CD4-positive, CD25-positive, alpha-beta regulatory T cell (primary cell): ENCODE data around the gene GTF2H2C. TPM values are rescaled to one million over a fixed set of nuclear protein-coding genes. Genes with fewer than 3 reads are reported as not detected.
"Not testable (repeated sequence)": the region's sequence is repeated elsewhere in the genome, so short reads cannot be mapped to it uniquely, and the experiment has no call there.

Experiments used
- ATAC-seq, 2 donors: fragments of 150-1000 bp; cut with Tn5 transposase; one replicate each; pipeline ENCODE4 v1.10.0; 2021; ENCODE audit warnings: low read depth in 2 of 2, moderate number of reproducible peaks in 2 of 2, moderate library complexity in 1 of 2
- DNase-seq, 3 donors: peaks; one replicate each; pipeline versions ENCODE4 v3.0.0 to v3.0.0-alpha.2; 2012 to 2022; ENCODE audit warnings: mixed read lengths in 1 of 3
- H3K27ac ChIP-seq: one replicate; pipeline ENCODE4 v1.7.0; 2013; ENCODE audit warnings: mild to moderate bottlenecking, low read length; ENCODE audit not compliant: insufficient read depth, poor library complexity, severe bottlenecking
- H3K27me3 ChIP-seq: one replicate; pipeline ENCODE4 v1.7.0; 2013; ENCODE audit warnings: low read length; ENCODE audit not compliant: control insufficient read depth, insufficient read depth
- H3K36me3 ChIP-seq: one replicate; pipeline ENCODE4 v1.7.0; 2013; ENCODE audit warnings: mild to moderate bottlenecking, low read length, moderate library complexity; ENCODE audit not compliant: control insufficient read depth, insufficient read depth
- H3K4me1 ChIP-seq: 2 replicates; pipeline ENCODE4 v1.7.0; 2013; ENCODE audit warnings: mild to moderate bottlenecking, low read length; ENCODE audit not compliant: insufficient read depth, control insufficient read depth, poor library complexity, severe bottlenecking
- H3K4me3 ChIP-seq: one replicate; pipeline ENCODE4 v1.7.0; 2013; ENCODE audit warnings: low read depth, mild to moderate bottlenecking, low read length, moderate library complexity
- H3K9me3 ChIP-seq, 2 experiments: 1 replicate in 1 of 2; 2 replicates in 1 of 2; pipeline ENCODE4 v1.7.0; 2013; ENCODE audit warnings: low read length in 2 of 2, mild to moderate bottlenecking in 1 of 2, moderate library complexity in 1 of 2; ENCODE audit not compliant: control insufficient read depth in 2 of 2
- H3K27ac Mint-ChIP-seq, 3 donors: one replicate each; pipeline ENCODE4 v1.8.0; 2020 to 2022; ENCODE audit warnings: mild to moderate bottlenecking in 3 of 3, mixed read lengths in 3 of 3, moderate library complexity in 2 of 3
- H3K27me3 Mint-ChIP-seq: one replicate; pipeline ENCODE4 v1.8.0; 2022; ENCODE audit warnings: mild to moderate bottlenecking, mixed read lengths
- H3K36me3 Mint-ChIP-seq: one replicate; pipeline ENCODE4 v1.8.0; 2020; ENCODE audit warnings: mixed read lengths
- H3K4me1 Mint-ChIP-seq, 4 donors: one replicate each; pipeline ENCODE4 v1.8.0; 2020 to 2022; ENCODE audit warnings: mixed read lengths in 4 of 4, mild to moderate bottlenecking in 1 of 4
- H3K4me3 Mint-ChIP-seq, 4 donors: one replicate each; pipeline ENCODE4 v1.8.0; 2020 to 2022; ENCODE audit warnings: mild to moderate bottlenecking in 4 of 4, mixed read lengths in 4 of 4, moderate library complexity in 3 of 4
- H3K9me3 Mint-ChIP-seq, 7 donors: one replicate each; pipeline ENCODE4 v1.8.0; 2020 to 2022; ENCODE audit warnings: mixed read lengths in 7 of 7, mild to moderate bottlenecking in 3 of 7, moderate library complexity in 2 of 7
- polyA plus RNA-seq, 4 donors: library from polyadenylated mRNA; unstranded; fragments of 300-500 nt; fragmentation: Illumina TruSeq; gene quantifications; one replicate each; pipeline ENCODE4 v1.2.3, GENCODE V29; 2021
- total RNA-seq: library from RNA; stranded (reverse); gene quantifications from one replicate; pipeline ENCODE4 v1.2.3, GENCODE V29; 2022

The GTF2H2C gene
- total and polyA plus RNA-seq, 5 donors from 2014 or later, result 16.9 to 39.3 (median 17.8) TPM

DNA sequence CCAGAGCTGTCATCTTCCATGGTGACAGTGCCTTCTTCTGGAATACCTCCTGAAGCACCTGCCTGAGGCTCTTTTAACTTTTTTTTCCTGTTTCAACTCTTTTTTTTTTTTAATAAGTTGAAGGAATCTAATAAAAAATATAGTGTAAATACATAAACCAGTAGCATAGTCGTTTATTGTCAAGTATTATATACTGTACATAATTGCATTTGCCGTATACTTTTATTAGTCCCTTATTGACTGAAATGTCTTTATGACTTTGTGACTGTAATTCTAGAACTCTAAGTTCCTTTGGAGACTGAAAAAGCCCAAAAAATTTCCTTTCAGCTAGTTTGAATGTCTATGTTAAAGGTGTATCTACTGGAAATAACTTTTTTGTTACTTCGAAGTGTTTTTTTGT lies 22.1 kb upstream of the GTF2H2C start:
- not testable (repeated sequence) for H3K4me1 Mint-ChIP-seq, H3K27me3 Mint-ChIP-seq, H3K27ac ChIP-seq, H3K4me3 ChIP-seq, H3K27me3 ChIP-seq, H3K36me3 ChIP-seq, DNase-seq, H3K27ac Mint-ChIP-seq, ATAC-seq, H3K9me3 Mint-ChIP-seq, H3K4me3 Mint-ChIP-seq, H3K36me3 Mint-ChIP-seq, H3K4me1 ChIP-seq, H3K9me3 ChIP-seq

DNA sequence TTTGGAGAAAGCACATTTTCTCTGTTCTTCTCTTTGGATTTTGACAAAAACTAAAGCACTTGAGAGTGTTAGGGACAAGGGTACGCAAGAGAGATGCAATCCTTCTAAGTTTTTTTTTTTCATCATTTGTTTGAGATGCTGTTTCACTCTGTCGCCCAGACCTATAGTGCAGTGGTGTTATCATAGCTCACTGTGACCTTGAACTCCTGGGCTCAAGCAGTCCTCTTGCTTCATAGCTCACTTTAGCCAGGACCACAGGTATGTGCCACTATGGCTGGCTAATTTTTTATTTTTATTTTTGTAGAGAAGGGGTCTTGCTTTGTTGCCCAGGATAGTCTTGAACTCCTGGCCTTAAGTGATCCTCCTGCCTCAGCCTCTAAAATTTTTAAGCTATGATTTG lies 21.3 kb upstream of the GTF2H2C start:
- H3K36me3 Mint-ChIP-seq, H3K9me3 Mint-ChIP-seq, H3K4me1 Mint-ChIP-seq, H3K4me3 Mint-ChIP-seq, H3K27ac Mint-ChIP-seq, H3K27ac ChIP-seq, ATAC-seq, H3K4me3 ChIP-seq, H3K4me1 ChIP-seq, DNase-seq, H3K27me3 Mint-ChIP-seq, H3K27me3 ChIP-seq, H3K36me3 ChIP-seq, H3K9me3 ChIP-seq: not testable (repeated sequence)

DNA sequence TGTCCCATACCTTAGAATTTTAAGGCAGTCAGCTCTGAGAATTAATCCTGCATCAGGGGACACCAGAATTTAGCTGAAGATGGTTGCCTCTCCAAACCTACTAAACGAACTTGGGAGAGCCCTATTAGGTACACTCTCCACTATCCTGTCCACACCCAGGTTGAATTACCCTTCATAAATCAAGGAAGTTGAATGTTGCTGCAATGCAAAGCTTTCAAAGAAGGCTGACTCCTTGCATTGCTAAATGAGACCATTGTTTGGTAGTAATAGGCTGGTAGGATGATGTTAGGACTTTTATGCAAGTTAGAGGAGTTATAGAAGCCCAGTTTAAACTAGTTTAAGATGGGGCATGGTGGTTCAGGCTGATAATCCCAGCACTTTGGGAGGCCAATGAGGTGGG lies 18.6 kb upstream of the GTF2H2C start:
- H3K36me3 Mint-ChIP-seq, H3K27ac Mint-ChIP-seq, ATAC-seq: not testable (repeated sequence)

DNA sequence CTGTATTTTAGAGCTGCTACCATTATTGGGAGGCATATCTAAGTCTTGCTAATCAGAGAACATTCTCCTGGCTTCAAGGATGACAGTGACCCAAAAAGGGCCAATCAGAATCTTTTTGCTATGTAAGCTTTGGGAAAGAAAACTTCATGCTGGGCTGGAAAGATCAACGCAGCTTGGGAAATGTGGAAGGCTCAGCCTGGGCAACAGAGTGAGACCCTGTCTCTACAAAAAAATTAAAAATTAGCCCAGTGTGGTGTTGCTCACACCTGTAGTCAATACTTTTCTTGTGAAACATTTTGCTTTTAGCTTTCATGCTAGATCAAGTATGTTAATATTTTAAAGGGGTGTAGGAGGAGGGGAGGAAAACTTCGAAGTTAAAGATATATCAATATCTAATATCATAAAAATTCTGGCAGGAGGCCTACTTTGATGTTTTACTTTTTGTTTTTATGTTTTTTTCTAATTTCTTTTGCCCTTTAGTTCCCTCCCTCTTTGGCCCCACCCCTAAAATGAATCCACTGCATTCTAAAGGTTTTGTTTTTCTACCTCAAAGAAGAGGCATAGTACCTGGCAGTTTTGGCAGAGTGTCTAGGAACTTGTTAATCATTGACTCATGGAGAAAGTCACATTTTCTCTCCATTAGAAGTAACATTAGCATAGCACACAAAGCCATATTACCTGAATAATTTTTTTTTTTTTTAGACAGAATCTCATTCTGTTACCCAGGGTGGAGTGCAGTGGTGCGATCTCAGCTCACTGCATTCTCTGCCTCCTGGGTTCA lies 17.0 kb upstream of the GTF2H2C start:
- not testable (repeated sequence) for H3K27me3 ChIP-seq, H3K4me1 ChIP-seq, H3K4me3 Mint-ChIP-seq, H3K27me3 Mint-ChIP-seq, H3K9me3 ChIP-seq, ATAC-seq, H3K27ac ChIP-seq, H3K36me3 Mint-ChIP-seq, H3K4me1 Mint-ChIP-seq, H3K9me3 Mint-ChIP-seq, H3K36me3 ChIP-seq, H3K27ac Mint-ChIP-seq, DNase-seq, H3K4me3 ChIP-seq

More for the DNA sequence above, 18.6 kb upstream of the GTF2H2C start:
- not testable (repeated sequence) for H3K4me3 Mint-ChIP-seq, DNase-seq, H3K27me3 Mint-ChIP-seq, H3K9me3 Mint-ChIP-seq, H3K27me3 ChIP-seq, H3K4me1 ChIP-seq, H3K9me3 ChIP-seq, H3K4me1 Mint-ChIP-seq, H3K36me3 ChIP-seq, H3K27ac ChIP-seq, H3K4me3 ChIP-seq

DNA sequence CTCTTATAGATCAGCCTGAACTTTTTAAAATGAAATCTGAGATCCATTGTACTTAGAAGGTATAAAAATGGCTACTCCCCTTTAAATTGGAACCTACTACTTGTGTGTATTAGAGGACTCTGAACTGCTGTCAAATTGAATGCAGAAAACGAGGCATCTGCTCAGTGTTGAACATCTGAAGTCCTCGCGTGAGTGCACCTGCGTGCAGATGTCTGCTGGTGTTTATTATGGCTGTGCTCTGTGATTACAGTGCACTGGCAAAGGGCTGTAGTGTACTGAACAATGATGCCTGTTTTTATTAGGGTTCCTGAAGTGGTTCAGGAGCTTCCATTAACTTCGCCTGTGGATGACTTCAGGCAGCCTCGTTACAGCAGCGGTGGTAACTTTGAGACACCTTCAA lies 15.4 kb upstream of the GTF2H2C start:
- not testable (repeated sequence) for H3K36me3 Mint-ChIP-seq, H3K4me3 Mint-ChIP-seq, H3K4me1 ChIP-seq, H3K36me3 ChIP-seq, DNase-seq, H3K27ac ChIP-seq, H3K4me3 ChIP-seq, H3K9me3 Mint-ChIP-seq, H3K27me3 ChIP-seq, H3K27ac Mint-ChIP-seq, H3K4me1 Mint-ChIP-seq, ATAC-seq, H3K9me3 ChIP-seq, H3K27me3 Mint-ChIP-seq

DNA sequence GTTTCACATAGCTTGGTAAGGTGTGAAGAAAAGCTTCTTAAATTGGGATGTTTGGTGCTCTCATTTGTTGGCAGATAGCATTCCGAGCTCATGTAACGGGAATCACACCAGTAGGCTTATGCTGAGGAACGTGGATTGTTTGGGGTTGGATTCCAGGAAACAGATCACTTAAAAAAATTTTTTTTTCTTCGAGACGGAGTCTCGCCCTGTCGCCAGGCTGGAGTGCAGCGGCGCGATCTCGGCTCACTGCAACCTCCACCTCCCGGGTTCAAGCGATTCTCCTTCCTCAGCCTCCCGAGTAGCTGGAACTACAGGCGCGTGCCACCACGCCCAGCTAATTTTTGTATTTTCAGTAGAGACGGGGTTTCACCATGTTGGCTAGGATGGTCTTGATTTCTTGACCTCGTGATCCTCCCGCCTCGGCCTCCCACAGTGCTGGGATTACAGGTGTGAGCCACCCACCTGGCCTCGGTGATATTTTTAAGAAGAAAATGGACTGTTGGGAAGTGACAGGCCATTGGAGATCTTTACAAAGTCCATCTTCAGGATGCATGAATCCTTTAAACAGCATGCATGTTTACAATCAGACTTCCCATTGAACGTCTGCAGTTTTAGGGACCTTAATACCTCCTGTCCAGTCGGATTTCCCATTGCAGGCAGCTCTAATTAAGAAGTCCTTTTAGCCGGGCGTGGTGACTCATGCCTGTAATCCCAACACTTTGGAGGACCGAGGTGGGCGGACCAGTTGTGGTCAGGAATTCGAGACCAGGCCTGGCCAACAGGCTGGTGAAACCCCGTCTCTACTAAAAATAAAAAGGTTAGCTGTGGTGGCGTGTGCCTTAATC lies 818 bp downstream of the GTF2H2C start:
- not testable (repeated sequence) for H3K4me1 Mint-ChIP-seq, ATAC-seq, H3K27ac ChIP-seq, DNase-seq, H3K36me3 ChIP-seq, H3K27me3 ChIP-seq, H3K27ac Mint-ChIP-seq, H3K9me3 Mint-ChIP-seq, H3K27me3 Mint-ChIP-seq, H3K9me3 ChIP-seq, H3K36me3 Mint-ChIP-seq, H3K4me1 ChIP-seq
- peak overlapping the region; percentile 41 for H3K4me3 ChIP-seq
- peak overlapping the region in 3 of 4 donors; percentile 47 to 56 (median 55) for H3K4me3 Mint-ChIP-seq

DNA sequence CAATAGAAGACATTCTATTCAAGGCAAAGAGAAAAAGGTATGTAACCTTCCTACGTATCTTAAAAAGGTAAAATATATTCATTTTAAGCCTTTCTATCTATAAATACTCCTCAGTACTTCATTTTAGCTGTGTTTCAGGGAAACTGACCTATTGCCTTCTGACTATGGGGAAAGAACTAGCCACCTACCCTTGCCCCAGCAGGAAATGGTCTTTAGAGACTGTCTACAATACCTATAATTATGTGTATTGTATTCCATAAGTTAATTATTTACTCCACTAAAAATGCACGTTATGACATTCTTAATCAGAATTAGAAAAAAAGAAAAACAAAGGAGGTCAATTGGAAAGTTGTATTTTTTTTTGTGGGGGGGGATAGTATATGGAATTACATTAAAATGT lies 6.2 kb downstream of the GTF2H2C start:
- H3K36me3 Mint-ChIP-seq, H3K27ac Mint-ChIP-seq, DNase-seq, H3K27me3 Mint-ChIP-seq, H3K4me1 Mint-ChIP-seq, H3K4me1 ChIP-seq, H3K4me3 ChIP-seq, H3K9me3 Mint-ChIP-seq, H3K4me3 Mint-ChIP-seq, H3K9me3 ChIP-seq, H3K27me3 ChIP-seq, H3K36me3 ChIP-seq, H3K27ac ChIP-seq, ATAC-seq: not testable (repeated sequence)

DNA sequence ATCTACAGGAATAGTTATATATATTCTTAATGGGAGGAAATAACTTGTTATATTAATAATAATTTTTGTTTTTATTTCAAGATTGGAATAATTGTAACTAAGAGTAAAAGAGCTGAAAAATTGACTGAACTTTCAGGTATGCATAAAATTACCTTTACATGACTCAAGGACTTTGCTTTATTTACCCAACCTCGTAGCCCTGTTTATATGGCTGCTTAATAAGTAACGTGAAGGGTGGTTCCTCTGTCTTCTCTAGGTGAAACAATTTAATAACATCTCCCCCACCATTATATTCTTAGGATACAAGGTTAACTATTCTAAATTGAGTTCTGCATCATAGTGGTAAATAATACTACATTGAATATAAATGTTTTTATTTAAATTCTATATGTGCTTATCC lies 8.1 kb downstream of the GTF2H2C start:
- H3K4me1 Mint-ChIP-seq, H3K4me3 Mint-ChIP-seq, H3K36me3 ChIP-seq, H3K4me3 ChIP-seq, H3K9me3 ChIP-seq, ATAC-seq, H3K27me3 Mint-ChIP-seq, H3K27me3 ChIP-seq, DNase-seq, H3K27ac ChIP-seq, H3K9me3 Mint-ChIP-seq, H3K4me1 ChIP-seq, H3K36me3 Mint-ChIP-seq, H3K27ac Mint-ChIP-seq: not testable (repeated sequence)
